T-helper 1 cell treated with Interleukin-12 subunit alpha and Interleukin-12 subunit beta and Interleukin-4 antibody, amounts not matched to agents 30 μg/mL and 1 μg/mL, for 36 hours (primary cell): ENCODE data around the gene AKR1C1.
"Not testable (repeated sequence)": the region's sequence is repeated elsewhere in the genome, so short reads cannot be mapped to it uniquely, and the experiment has no call there.

Source experiments
- H3K27ac Mint-ChIP-seq: one replicate; pipeline ENCODE4 v1.8.0; 2021; ENCODE audit warnings: mild to moderate bottlenecking, mixed read lengths
- H3K27me3 Mint-ChIP-seq: one replicate; pipeline ENCODE4 v1.8.0; 2021; ENCODE audit warnings: low read depth, mixed read lengths
- H3K36me3 Mint-ChIP-seq: one replicate; pipeline ENCODE4 v1.8.0; 2021; ENCODE audit warnings: low read depth, mixed read lengths
- H3K4me1 Mint-ChIP-seq: one replicate; pipeline ENCODE4 v1.8.0; 2021; ENCODE audit warnings: low read depth, mixed read lengths
- H3K4me3 Mint-ChIP-seq: one replicate; pipeline ENCODE4 v1.8.0; 2021; ENCODE audit warnings: mild to moderate bottlenecking, moderate library complexity, mixed read lengths
- H3K9me3 Mint-ChIP-seq: one replicate; pipeline ENCODE4 v1.8.0; 2021; ENCODE audit warnings: mixed read lengths

Gene AKR1C1

GRCh38 chr10:4965763-4966162, 2.5 kb downstream of the AKR1C1 start:
- not testable (repeated sequence) for H3K4me3 Mint-ChIP-seq, H3K27ac Mint-ChIP-seq, H3K27me3 Mint-ChIP-seq, H3K4me1 Mint-ChIP-seq, H3K36me3 Mint-ChIP-seq, H3K9me3 Mint-ChIP-seq

GRCh38 chr10:4967189-4967588, 4.0 kb downstream of the AKR1C1 start:
- not testable (repeated sequence) for H3K36me3 Mint-ChIP-seq, H3K4me1 Mint-ChIP-seq, H3K27me3 Mint-ChIP-seq

DNA sequence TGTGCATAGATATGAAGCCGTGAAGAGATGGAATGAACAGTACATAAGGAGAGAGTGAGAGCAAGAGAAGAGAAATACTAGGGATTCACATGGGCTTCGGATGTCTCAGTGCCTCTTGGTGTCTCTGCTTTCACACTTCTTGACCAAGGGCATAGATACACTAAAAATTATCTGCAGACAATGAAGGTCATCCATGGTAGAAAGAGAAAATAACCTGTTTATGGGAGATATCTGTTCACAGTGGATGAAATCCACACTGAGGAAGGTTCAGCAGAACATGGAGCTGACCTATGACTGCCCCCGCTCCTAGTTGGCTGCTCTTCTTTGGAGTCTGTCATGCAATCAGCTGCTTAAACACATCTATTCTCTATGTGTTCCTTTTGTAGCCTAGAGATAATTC, 6.1 kb downstream of the AKR1C1 start:
- H3K9me3 Mint-ChIP-seq, H3K4me3 Mint-ChIP-seq, H3K27ac Mint-ChIP-seq, H3K4me1 Mint-ChIP-seq, H3K36me3 Mint-ChIP-seq, H3K27me3 Mint-ChIP-seq: not testable (repeated sequence)

More at GRCh38 chr10:4967189-4967588, 4.0 kb downstream of the AKR1C1 start:
- not testable (repeated sequence) for H3K9me3 Mint-ChIP-seq, H3K4me3 Mint-ChIP-seq, H3K27ac Mint-ChIP-seq

- not testable (repeated sequence) for H3K27me3 Mint-ChIP-seq, H3K4me3 Mint-ChIP-seq, H3K4me1 Mint-ChIP-seq, H3K36me3 Mint-ChIP-seq, H3K27ac Mint-ChIP-seq, H3K9me3 Mint-ChIP-seq
Observed at GRCh38 chr10:4970362-4970761, 7.1 kb downstream of the AKR1C1 start.

DNA sequence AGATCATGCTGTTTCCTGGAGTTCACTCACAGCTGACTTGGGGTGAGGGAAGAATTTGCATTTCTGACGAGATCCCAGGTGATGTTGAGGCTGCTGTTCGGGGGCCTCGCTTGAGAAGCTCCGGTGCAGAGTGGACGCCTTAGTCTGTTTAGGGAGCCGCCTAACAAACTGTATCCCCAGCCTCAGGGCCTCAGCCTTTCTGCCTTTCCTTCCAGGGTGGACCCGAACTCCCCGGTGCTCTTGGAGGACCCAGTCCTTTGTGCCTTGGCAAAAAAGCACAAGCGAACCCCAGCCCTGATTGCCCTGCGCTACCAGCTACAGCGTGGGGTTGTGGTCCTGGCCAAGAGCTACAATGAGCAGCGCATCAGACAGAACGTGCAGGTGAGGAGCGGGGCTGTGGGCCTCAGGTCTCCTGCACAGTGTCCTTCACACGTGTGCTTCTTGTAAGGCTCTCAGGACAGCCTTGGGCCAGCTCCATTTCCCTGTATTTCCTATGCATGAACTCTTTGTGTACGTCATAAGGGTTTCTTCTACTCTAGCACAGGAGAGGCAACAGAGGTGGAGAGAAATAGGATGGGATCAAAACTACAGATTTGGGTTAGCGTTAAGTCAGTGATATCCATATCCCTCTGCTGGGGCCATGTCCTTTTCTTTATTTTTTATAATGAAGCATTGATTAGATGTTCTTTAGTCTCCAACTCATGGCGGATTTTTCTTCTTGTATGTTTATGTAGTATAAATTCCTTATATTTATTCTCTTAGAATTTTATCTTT, 9.3 kb downstream of the AKR1C1 start:
- H3K4me3 Mint-ChIP-seq, H3K9me3 Mint-ChIP-seq: not testable (repeated sequence)

DNA sequence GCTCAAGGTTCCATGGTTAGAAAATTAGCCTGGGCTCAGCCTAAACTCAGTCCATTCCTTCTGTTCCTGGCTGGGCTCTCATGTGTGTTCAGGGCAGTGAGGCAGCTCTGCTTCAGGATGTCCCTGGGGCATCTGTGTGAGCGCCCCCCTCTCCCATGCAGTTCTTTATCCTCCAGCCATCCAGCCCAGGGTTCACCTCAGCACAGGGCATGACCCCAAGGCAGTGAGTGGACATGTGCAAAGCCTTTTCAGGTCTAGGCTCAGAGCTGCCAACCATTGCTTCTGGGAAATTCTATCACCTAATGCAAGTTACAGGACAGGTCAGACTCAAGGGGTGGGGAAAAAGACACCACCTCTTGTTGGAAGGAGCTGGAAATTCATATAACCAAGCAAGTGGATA, 10.1 kb downstream of the AKR1C1 start:
- not testable (repeated sequence) for H3K27ac Mint-ChIP-seq

More for the DNA sequence above, 9.3 kb downstream of the AKR1C1 start:
- not testable (repeated sequence) for H3K4me1 Mint-ChIP-seq, H3K27ac Mint-ChIP-seq, H3K27me3 Mint-ChIP-seq, H3K36me3 Mint-ChIP-seq

GRCh38 chr10:4974400-4974799, 11.2 kb downstream of the AKR1C1 start:
- not testable (repeated sequence) for H3K36me3 Mint-ChIP-seq, H3K4me1 Mint-ChIP-seq, H3K4me3 Mint-ChIP-seq, H3K27ac Mint-ChIP-seq, H3K9me3 Mint-ChIP-seq, H3K27me3 Mint-ChIP-seq

More for the DNA sequence above, 10.1 kb downstream of the AKR1C1 start:
- H3K4me3 Mint-ChIP-seq, H3K4me1 Mint-ChIP-seq, H3K27me3 Mint-ChIP-seq, H3K36me3 Mint-ChIP-seq, H3K9me3 Mint-ChIP-seq: not testable (repeated sequence)

GRCh38 chr10:4977025-4977424, 13.8 kb downstream of the AKR1C1 start:
- Mint-ChIP-seq H3K27ac (no peak overlapping the region), H3K27me3 (no peaks in the 10 kb centered on the region), H3K4me3 (no peak overlapping the region), H3K36me3 (no peaks in the 10 kb centered on the region), H3K4me1 (no peaks in the 10 kb centered on the region), H3K9me3 (no peaks in the 10 kb centered on the region)

DNA sequence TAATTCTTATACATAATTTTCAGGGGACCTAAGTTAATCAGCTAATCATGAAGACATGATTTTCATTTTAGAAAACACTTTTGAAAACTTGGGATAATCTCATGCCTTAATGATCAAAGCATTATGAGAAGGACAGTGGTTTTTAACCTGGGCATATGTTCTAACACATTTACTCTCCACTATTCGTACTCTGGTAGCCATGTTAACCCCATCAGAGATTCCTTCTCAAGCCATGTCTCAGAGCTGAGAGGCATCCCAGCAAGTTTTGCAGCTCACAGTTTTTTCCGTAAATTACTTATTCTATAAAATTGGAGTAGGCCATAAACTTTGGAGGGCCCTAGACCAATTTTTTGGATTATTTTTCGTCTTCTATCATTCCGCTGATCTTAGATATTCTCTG, 15.7 kb downstream of the AKR1C1 start:
- Mint-ChIP-seq H3K27me3 (no peaks in the 10 kb centered on the region), H3K27ac (no peak overlapping the region), H3K9me3 (no peaks in the 10 kb centered on the region), H3K4me3 (no peak overlapping the region), H3K36me3 (no peaks in the 10 kb centered on the region), H3K4me1 (no peaks in the 10 kb centered on the region)

DNA sequence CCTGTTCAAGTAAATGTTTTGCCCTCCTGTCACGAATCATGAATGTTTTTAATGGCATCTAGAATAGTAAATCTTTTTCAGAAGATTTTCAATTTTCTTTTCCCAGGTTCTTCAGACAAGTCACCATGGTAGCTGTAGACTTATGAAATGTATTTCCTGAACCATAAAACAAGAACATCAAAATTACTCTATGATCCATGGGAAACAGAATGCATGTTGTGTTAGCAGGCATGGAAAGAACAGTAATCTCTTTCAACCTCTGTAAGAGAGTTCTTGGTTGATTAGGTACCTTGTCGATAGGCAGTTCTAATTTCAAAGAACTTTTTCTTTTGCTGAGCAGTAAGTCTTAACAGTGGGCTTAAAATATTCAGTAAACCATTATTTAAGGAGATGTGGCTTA, 17.6 kb downstream of the AKR1C1 start:
- no peaks in the 10 kb centered on the region for H3K9me3 Mint-ChIP-seq
- no peaks in the 10 kb centered on the region for H3K27me3 Mint-ChIP-seq
- no peak overlapping the region for H3K27ac Mint-ChIP-seq
- no peaks in the 10 kb centered on the region for H3K36me3 Mint-ChIP-seq
- H3K4me1 Mint-ChIP-seq, result no peaks in the 10 kb centered on the region
- no peak overlapping the region for H3K4me3 Mint-ChIP-seq

DNA sequence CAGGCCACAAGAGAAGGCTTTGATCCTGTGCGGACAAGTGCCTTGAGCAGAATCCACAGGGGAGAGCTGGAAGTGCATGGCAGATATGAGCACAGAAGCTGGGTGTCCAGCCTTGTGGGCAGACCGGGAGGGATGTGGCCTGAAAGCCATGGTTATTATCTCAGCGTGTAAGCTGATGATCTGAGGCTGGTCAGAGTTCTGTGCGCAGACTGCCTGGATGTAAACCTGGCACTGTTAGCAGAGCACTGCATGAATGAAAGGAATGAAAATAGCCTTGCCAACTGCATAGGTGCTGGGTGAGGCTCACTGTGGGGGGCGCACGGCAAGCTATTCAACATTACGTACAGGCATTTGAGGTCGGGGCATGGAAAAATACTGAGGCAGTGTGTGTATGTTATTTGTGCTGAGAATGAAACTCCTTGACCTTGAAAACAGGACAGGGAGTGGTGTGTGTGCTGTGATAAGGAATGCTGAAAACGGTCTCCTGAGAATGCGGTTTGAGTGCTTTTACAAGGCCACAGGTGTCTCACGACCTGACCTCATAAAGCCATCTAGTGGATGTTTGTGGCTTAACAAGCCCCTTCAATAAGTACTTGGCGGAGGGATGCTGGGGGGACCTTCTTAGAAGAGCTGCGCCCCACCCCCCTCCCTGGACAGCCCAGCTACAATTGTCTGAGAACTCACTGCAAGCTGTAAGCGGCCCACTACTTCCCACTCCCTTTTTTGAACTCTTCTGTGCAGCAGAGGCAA, 18.7 kb downstream of the AKR1C1 start:
- no peaks in the 10 kb centered on the region for H3K36me3 Mint-ChIP-seq
- H3K9me3 Mint-ChIP-seq, result no peaks in the 10 kb centered on the region
- no peaks in the 10 kb centered on the region for H3K4me1 Mint-ChIP-seq
- no peak overlapping the region for H3K4me3 Mint-ChIP-seq
- H3K27me3 Mint-ChIP-seq, result no peaks in the 10 kb centered on the region
- H3K27ac Mint-ChIP-seq, result no peak overlapping the region

DNA sequence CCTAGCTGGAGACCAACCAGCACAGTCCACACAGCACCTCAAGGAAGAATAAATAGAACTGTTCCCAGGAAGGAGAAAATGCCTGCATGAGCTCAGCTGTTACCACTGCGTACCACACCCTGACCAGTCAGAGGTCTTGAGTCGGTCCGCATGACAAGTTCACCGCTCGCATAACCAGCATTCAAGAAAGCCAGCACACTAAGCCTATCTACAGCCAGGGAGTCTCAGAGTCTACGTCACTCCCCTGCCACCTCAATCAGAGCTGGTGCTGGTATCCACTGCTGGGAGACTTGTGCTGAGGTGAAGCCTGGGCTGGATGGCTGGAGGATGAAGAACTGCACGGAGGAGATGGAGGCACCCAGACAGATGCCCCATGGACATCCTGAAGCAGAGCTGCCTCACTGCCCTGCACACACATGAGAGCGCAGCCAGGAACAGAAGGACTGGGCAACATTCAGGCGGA, 19.6 kb downstream of the AKR1C1 start:
- no peaks in the 10 kb centered on the region for H3K36me3 Mint-ChIP-seq
- H3K27me3 Mint-ChIP-seq, result no peaks in the 10 kb centered on the region
- no peak overlapping the region for H3K4me3 Mint-ChIP-seq
- H3K4me1 Mint-ChIP-seq, result no peaks in the 10 kb centered on the region
- H3K27ac Mint-ChIP-seq, result no peak overlapping the region
- no peaks in the 10 kb centered on the region for H3K9me3 Mint-ChIP-seq

GRCh38 chr10:4983615-4984216, 20.5 kb downstream of the AKR1C1 start:
- Mint-ChIP-seq H3K27ac (peak overlapping the region; percentile 36), H3K9me3 (no peaks in the 10 kb centered on the region), H3K36me3 (no peaks in the 10 kb centered on the region), H3K27me3 (no peaks in the 10 kb centered on the region), H3K4me3 (no peak overlapping the region), H3K4me1 (no peaks in the 10 kb centered on the region)

GRCh38 chr10:4984223-4984622, 21.0 kb downstream of the AKR1C1 start:
- no peaks in the 10 kb centered on the region for H3K4me1 Mint-ChIP-seq
- no peaks in the 10 kb centered on the region for H3K36me3 Mint-ChIP-seq
- no peaks in the 10 kb centered on the region for H3K27me3 Mint-ChIP-seq
- no peak overlapping the region for H3K27ac Mint-ChIP-seq
- no peaks in the 10 kb centered on the region for H3K9me3 Mint-ChIP-seq
- no peak overlapping the region for H3K4me3 Mint-ChIP-seq

DNA sequence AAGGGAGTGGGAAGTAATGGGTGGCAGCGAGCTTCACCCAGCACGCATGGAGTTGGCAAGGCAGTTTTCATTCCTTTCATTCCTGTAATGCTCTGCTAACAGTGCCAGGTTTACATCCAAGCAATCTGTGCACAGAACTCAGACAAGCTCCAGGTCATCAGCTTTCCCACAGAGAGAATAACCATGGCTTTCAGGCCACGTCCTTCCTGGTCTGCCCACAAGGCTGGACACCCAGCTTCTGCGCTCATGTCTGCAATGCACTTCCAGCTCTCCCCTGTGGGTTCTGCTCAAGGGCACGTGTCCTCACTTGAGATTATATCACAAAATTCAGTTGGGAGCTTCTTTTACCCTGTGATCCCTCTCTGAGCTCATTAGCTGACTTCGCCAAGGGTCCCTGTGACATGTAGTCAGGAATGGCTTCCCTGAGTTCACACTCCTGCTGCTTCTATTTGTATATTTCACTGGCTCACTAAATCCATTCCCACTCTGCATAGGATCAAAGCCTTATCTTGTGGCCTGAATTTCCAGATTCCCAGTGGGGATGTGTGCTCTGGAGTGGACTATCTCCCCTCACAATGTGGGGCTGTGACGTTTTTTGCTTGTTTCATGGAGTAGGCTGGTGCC, 21.9 kb downstream of the AKR1C1 start:
- no peaks in the 10 kb centered on the region for H3K9me3 Mint-ChIP-seq
- no peaks in the 10 kb centered on the region for H3K4me1 Mint-ChIP-seq
- no peak overlapping the region for H3K27ac Mint-ChIP-seq
- no peak overlapping the region for H3K4me3 Mint-ChIP-seq
- H3K36me3 Mint-ChIP-seq, result no peaks in the 10 kb centered on the region
- no peaks in the 10 kb centered on the region for H3K27me3 Mint-ChIP-seq
